Transverse colon (tissue), 4 donors: ENCODE data around the gene LGR6. TPM values are rescaled to one million over a fixed set of nuclear protein-coding genes. Genes with fewer than 3 reads are reported as not detected.
"Not testable (repeated sequence)": the region's sequence is repeated elsewhere in the genome, so short reads cannot be mapped to it uniquely, and the experiment has no call there.

Experiments used
- DNase-seq: peaks from one replicate; pipeline ENCODE4 v3.0.0-alpha.2; 2019
- H3K27ac ChIP-seq, 4 donors: fragments of 200-600 bp; sonication (generic); 2 replicates each; pipeline ENCODE4 v1.5.1; 2016 to 2018; ENCODE audit warnings: inconsistent platforms in 4 of 4
- H3K27me3 ChIP-seq: fragments of 200-600 bp; sonication (generic); 2 replicates; pipeline ENCODE4 v1.5.1; 2017; ENCODE audit warnings: inconsistent platforms
- H3K36me3 ChIP-seq, 4 donors: fragments of 200-600 bp; sonication (generic); 2 replicates each; pipeline ENCODE4 v1.5.1; 2017 to 2019; ENCODE audit warnings: inconsistent platforms in 4 of 4
- H3K4me1 ChIP-seq, 4 donors: fragments of 200-600 bp; sonication (generic); 2 replicates each; pipeline ENCODE4 v1.5.1; 2017 to 2020; ENCODE audit warnings: inconsistent platforms in 4 of 4
- H3K4me3 ChIP-seq, 4 donors: fragments of 200-600 bp; sonication (generic); 1 replicate in 1 of 4; 2 replicates in 3 of 4; pipeline versions ENCODE4 v1.5.1 to v1.6.1; 2017 to 2019; ENCODE audit warnings: inconsistent platforms in 4 of 4
- H3K9me3 ChIP-seq, 2 donors: fragments of 200-600 bp; sonication (generic); 2 replicates each; pipeline ENCODE4 v1.5.1; 2017 to 2019; ENCODE audit warnings: inconsistent platforms in 2 of 2
- CTCF ChIP-seq, 5 experiments: fragments of 200-600 bp in 3 of 5; fragments of 450-650 bp in 2 of 5; sonication (generic) in 3 of 5; IDR thresholded peaks; 1 replicate in 2 of 5; 2 replicates in 3 of 5; pipeline ENCODE4 v1.5.1; 2016 to 2017; ENCODE audit warnings: antibody characterized with exemption in 5 of 5, inconsistent platforms in 3 of 5, mild to moderate bottlenecking in 2 of 5, moderate library complexity in 1 of 5
- EP300 ChIP-seq: sonication (generic); formaldehyde crosslinking; IDR thresholded peaks from one replicate; pipeline ENCODE4 v1.6.1; 2017; ENCODE audit warnings: antibody characterized with exemption, low read depth
- POLR2A ChIP-seq: fragments of 450-650 bp; IDR thresholded peaks from one replicate; pipeline ENCODE4 v1.6.1; 2016; ENCODE audit warnings: antibody characterized with exemption, mild to moderate bottlenecking, moderate library complexity
- POLR2AphosphoS5 ChIP-seq, 3 donors: sonication (generic); formaldehyde crosslinking; IDR thresholded peaks; one replicate each; pipeline ENCODE4 v1.6.1; 2016; ENCODE audit warnings: antibody characterized with exemption in 3 of 3
- WGBS, 2 donors: methylation state at CpG; one replicate each; pipeline ENCODE4 v1.1.5; 2018; ENCODE audit warnings: low coverage in 1 of 2; 5-methylcytosine and 5-hydroxymethylcytosine counted together
- in situ Hi-C, 4 donors: fragments of 200-750 bp; cut with MboI; loops; one replicate each; pipeline versions ENCODE4 v1.15.0 to v1.15.1; 2017; ENCODE audit warnings: low sequenced_read_pairs in 3 of 4, low pct_ligation_motif_present in 1 of 4, low pct_unique_long_range_greater_than_20kb in 1 of 4
- intact Hi-C: fragments of 100-400 bp; cut with DNase I; formaldehyde crosslinking; loops from one replicate; pipeline ENCODE4 v1.15.1; 2023; ENCODE audit warnings: low total_unique reads
- total RNA-seq, 4 donors: library from RNA; depleted of rRNA; stranded (reverse); fragments of >200 nt; gene quantifications; one replicate each; pipeline ENCODE4 v1.1.0, GENCODE V29; 2016

The LGR6 gene
- total RNA-seq, 4 donors from 2014 or later: 0.41 to 1.6 TPM; not detected in 2

- Histone ChIP-seq H3K27me3 (no peaks in the 10 kb centered on the region), H3K27ac (no peak overlapping the region), H3K4me1 (peaks cover 0 to 11% (median 0%) of the 10 kb centered on the region in 4 donors), H3K9me3 (no peaks in the 10 kb centered on the region), H3K36me3 (no peaks in the 10 kb centered on the region), H3K4me3 (no peak overlapping the region)
- TF ChIP-seq POLR2AphosphoS5 (IDR thresholded peaks at IDR 0.05) (no peak), CTCF (IDR thresholded peaks at IDR 0.05) (no peak), POLR2A (no peak), EP300 (no peak)
- intact Hi-C loops (no loop called here), in situ Hi-C loops (no loop called here)
- 57 to 70% methylated on average over 2 to 11 of the region's 11 CpGs for WGBS, 2 donors
- peak; percentile 51 for DNase-seq
These were observed 29.1 kb upstream of the LGR6 start for GRCh38 chr1:202164271-202165037.

- Histone ChIP-seq H3K27ac (no peak overlapping the region), H3K4me1 (peaks cover 0 to 11% (median 0%) of the 10 kb centered on the region in 4 donors), H3K9me3 (no peaks in the 10 kb centered on the region), H3K36me3 (no peaks in the 10 kb centered on the region), H3K27me3 (no peaks in the 10 kb centered on the region), H3K4me3 (no peak overlapping the region)
- in situ Hi-C loops: no loop called here
- 77 to 97% methylated on average over 5 to 19 of the region's 20 CpGs for WGBS, 2 donors
- no peak for DNase-seq
- TF ChIP-seq POLR2AphosphoS5 (IDR thresholded peaks at IDR 0.05) (no peak), CTCF (IDR thresholded peaks at IDR 0.05) (no peak), EP300 (no peak), POLR2A (no peak)
- intact Hi-C loops: no loop called here
These were observed 28.2 kb upstream of the LGR6 start for GRCh38 chr1:202165267-202165941.

GRCh38 chr1:202165942-202166843 is 27.4 kb upstream of the LGR6 start:
- H3K4me1 ChIP-seq: peaks cover 0 to 7% (median 0%) of the 10 kb centered on the region in 4 donors
- H3K9me3 ChIP-seq: no peaks in the 10 kb centered on the region
- H3K4me3 ChIP-seq: no peak overlapping the region
- no peak overlapping the region for H3K27ac ChIP-seq
- 83 to 93% methylated on average over 4 to 9 of the region's 9 CpGs for WGBS, 2 donors
- no peaks in the 10 kb centered on the region for H3K27me3 ChIP-seq
- no peaks in the 10 kb centered on the region for H3K36me3 ChIP-seq
- intact Hi-C loops (no loop called here), in situ Hi-C loops (no loop called here)
- TF ChIP-seq CTCF (IDR thresholded peaks at IDR 0.05): no peak
- no peak for TF ChIP-seq POLR2AphosphoS5 (IDR thresholded peaks at IDR 0.05)
- TF ChIP-seq EP300: no peak
- no peak for TF ChIP-seq POLR2A
- DNase-seq: no peak

- H3K27ac ChIP-seq, H3K4me1 ChIP-seq, in situ Hi-C loops, H3K27me3 ChIP-seq, intact Hi-C loops, H3K4me3 ChIP-seq, H3K9me3 ChIP-seq, DNase-seq, H3K36me3 ChIP-seq: not testable (repeated sequence)
- 88% methylated on average over 8 to 13 of the region's 13 CpGs for WGBS, 2 donors
These were observed 26.5 kb upstream of the LGR6 start for GRCh38 chr1:202167054-202167453.
